Type B pancreatic cell (in vitro differentiated cells): ENCODE data around the gene GPC6. TPM values are rescaled to one million over a fixed set of nuclear protein-coding genes. Genes with fewer than 3 reads are reported as not detected.

Experiments
- DNase-seq: peaks from one replicate; pipeline ENCODE4 v3.0.0; 2021; ENCODE audit warnings: mixed read lengths; ENCODE audit not compliant: unreplicated experiment; ENCODE audit errors: extremely low spot score
- H3K27ac Mint-ChIP-seq: 2 replicates; pipeline ENCODE4 v1.8.0; 2021; ENCODE audit warnings: mild to moderate bottlenecking, mixed read lengths
- H3K27me3 Mint-ChIP-seq: 2 replicates; pipeline ENCODE4 v1.8.0; 2021; ENCODE audit warnings: mixed read lengths
- H3K36me3 Mint-ChIP-seq: 2 replicates; pipeline ENCODE4 v1.8.0; 2021; ENCODE audit warnings: mixed read lengths
- H3K4me1 Mint-ChIP-seq: one replicate; pipeline ENCODE4 v1.8.0; 2021; ENCODE audit warnings: mixed read lengths; ENCODE audit not compliant: unreplicated experiment
- H3K4me3 Mint-ChIP-seq: 2 replicates; pipeline ENCODE4 v1.8.0; 2021; ENCODE audit warnings: mild to moderate bottlenecking, mixed read lengths
- H3K9me3 Mint-ChIP-seq: 2 replicates; pipeline ENCODE4 v1.8.0; 2021; ENCODE audit warnings: mixed read lengths
- total RNA-seq: library from RNA; stranded (reverse); gene quantifications from 2 replicates; pipeline ENCODE4 v1.2.1, GENCODE V29; 2021; ENCODE audit warnings: low replicate concordance
- TF ChIP-seq, protein P1 (sequence below): fragments of 200-600 bp; sonication (generic); conservative IDR thresholded peaks from 2 replicates; pipeline ENCODE4 v1.5.0; 2021; ENCODE audit warnings: antibody characterized with exemption, mild to moderate bottlenecking

Gene GPC6
- total RNA-seq, 1 donor from 2014 or later: 30.5 TPM

DNA sequence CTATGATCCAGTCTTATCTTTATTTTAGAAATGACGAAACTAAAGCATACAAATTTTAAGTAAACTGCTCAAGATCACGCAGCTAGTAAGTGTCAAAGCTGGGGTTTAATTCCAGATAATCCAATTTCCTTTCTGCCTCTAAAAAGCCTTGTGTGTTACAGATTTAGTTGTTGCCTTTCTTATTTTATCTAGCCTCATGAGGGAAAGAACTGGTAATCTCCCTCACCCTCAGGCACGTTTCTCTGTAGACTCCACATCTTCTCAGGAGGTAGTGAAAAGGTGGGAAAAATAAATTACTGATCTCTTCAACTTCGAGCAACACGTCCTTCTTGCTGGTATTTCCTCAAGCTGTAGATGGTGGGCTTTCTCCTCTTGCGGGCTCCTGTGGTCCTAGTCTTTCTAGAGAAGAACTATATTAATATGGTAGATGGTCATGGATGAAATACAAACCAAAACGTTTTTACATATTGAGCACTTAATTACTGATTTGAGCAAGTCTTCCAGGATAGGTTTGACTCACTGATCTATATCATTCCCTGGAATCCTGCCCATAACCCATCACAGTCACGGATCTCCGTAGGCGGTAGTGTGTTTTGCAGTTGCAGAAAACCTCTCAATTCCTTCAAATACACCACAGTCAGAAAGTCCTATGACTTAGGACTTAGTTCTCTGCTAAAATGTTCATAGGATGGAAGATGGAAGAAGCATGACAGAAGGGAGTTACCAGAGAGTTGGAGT, 733.4 kb downstream of the GPC6 start:
- Mint-ChIP-seq H3K27ac (no peak overlapping the region), H3K9me3 (peaks cover 13% of the 10 kb centered on the region), H3K4me3 (no peak overlapping the region), H3K36me3 (no peaks in the 10 kb centered on the region), H3K4me1 (peaks cover 18% of the 10 kb centered on the region), H3K27me3 (no peaks in the 10 kb centered on the region)
- no peak for DNase-seq
- TF ChIP-seq, protein P1, sequence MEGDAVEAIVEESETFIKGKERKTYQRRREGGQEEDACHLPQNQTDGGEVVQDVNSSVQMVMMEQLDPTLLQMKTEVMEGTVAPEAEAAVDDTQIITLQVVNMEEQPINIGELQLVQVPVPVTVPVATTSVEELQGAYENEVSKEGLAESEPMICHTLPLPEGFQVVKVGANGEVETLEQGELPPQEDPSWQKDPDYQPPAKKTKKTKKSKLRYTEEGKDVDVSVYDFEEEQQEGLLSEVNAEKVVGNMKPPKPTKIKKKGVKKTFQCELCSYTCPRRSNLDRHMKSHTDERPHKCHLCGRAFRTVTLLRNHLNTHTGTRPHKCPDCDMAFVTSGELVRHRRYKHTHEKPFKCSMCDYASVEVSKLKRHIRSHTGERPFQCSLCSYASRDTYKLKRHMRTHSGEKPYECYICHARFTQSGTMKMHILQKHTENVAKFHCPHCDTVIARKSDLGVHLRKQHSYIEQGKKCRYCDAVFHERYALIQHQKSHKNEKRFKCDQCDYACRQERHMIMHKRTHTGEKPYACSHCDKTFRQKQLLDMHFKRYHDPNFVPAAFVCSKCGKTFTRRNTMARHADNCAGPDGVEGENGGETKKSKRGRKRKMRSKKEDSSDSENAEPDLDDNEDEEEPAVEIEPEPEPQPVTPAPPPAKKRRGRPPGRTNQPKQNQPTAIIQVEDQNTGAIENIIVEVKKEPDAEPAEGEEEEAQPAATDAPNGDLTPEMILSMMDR: no peak

DNA sequence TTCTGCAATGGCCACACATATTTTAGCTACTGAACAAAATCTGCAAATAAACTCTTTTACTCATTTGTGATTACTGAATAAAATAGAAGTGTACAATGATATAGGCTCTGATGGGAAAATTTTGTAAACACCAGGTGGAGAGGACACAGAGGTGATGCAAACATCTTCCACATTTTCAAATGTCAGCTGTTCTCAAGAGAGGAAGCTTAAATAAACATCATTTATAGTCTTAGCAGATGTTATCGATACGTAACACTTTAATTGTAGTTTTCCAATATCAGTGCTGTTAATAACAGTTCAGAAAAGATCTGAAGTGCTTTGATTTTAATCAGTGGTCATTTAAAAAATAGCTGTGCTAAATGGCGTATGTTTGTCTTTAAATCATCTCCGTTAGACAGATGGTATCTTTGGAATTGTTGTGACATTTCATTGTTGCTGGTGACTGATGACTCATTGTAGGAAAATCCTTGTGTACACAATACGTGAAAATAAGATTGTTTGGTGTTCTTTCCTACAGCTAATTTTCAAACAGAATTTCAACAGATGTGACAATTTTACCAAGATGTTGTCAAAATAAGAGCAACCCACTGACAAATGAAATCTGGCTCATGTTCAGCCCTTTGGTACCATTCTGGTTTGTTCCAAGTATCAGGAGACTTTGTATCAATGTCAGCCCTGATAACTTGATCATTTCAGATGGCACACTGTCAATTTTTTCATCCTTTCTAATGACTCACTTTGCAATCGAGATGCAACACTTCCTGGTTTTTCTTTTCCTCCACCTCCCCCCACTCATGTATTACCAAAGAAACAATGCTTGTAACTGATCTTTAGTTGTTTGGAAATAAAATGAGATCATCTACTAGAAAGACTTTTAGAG, 736.9 kb downstream of the GPC6 start:
- Mint-ChIP-seq H3K9me3 (peaks cover 8% of the 10 kb centered on the region), H3K27ac (no peak overlapping the region), H3K4me3 (no peak overlapping the region), H3K27me3 (no peaks in the 10 kb centered on the region), H3K4me1 (peaks cover 10% of the 10 kb centered on the region), H3K36me3 (peaks cover 3% of the 10 kb centered on the region)
- TF ChIP-seq, protein P1: no peak
- no peak for DNase-seq

DNA sequence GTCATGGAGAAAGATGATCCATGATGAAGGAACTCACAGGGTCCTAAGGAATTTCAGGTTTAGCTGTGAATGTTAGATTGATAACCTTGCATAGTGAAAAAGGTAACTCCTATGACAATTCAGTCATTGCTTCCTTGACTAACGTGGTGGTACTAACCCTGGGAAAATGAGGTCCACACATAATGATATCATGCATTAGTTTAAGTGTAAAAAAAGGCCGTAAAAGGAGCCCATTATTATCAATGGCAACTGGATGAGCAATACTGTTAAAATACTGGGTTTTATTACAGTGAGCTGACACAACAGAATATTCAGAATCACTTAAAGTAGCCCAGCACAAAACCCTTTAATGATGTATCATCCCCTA, 737.5 kb downstream of the GPC6 start:
- Mint-ChIP-seq H3K4me3 (no peak overlapping the region), H3K27ac (no peak overlapping the region), H3K9me3 (peaks cover 8% of the 10 kb centered on the region), H3K4me1 (peaks cover 10% of the 10 kb centered on the region), H3K27me3 (no peaks in the 10 kb centered on the region), H3K36me3 (peaks cover 3% of the 10 kb centered on the region)
- TF ChIP-seq, protein P1: no peak
- no peak for DNase-seq

DNA sequence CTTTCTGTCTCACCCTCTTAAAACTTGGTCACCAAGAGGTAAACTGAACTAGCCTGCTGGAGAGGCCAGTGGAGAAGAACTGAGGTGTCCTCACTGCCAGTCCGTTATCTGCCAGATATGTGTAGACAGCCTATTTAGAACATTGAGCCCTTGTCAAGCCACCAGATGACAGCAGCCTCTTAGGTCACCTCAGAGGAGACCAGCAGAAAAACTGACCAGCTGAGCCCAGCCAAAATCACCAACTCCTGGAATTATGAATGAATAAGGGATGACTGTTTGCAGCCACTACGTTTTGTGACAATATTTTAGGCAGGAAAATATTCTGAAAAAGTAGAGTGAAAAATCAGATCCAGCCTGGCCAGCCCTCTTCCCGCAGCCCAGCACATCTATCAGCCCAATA, 739.0 kb downstream of the GPC6 start:
- no peak for DNase-seq
- H3K27me3 Mint-ChIP-seq: no peaks in the 10 kb centered on the region
- peaks cover 10% of the 10 kb centered on the region for H3K4me1 Mint-ChIP-seq

DNA sequence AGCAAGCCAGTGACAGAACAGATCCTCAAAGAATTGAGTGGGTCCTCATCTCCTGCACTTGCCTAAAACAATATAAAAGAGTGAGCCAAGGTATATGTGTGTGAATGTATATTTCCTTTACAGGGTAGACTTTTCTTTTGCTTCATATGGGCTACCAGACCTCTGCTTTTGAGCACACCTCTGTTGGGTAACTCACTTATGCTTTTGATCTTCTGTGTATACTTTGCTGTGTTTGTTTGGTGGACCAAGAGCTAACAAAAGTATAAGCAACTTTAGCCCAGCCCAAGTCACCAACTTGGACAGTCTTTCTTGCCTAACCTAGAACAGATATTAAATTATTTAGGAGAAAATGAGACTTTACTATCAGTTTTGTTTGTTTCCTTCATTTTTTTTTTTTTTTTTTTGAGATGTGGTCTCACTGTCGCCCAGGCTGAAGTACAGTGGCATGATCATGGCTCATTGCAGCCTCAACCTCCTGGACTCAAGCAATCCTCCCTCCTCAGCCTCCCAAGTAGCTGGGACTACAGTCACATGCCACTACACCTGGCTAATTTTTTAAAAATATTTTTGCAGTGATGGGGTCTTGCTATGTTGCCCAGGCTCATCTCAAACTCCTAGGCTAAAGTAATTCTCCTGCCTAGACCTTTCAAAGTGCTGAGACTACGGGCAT, 739.8 kb downstream of the GPC6 start:
- H3K27ac Mint-ChIP-seq: no peak overlapping the region
- H3K27me3 Mint-ChIP-seq: no peaks in the 10 kb centered on the region
- H3K36me3 Mint-ChIP-seq: peaks cover 3% of the 10 kb centered on the region
- DNase-seq: no peak
- TF ChIP-seq, protein P1: no peak
- peaks cover 11% of the 10 kb centered on the region for H3K4me1 Mint-ChIP-seq
- H3K4me3 Mint-ChIP-seq: no peak overlapping the region
- H3K9me3 Mint-ChIP-seq: no peaks in the 10 kb centered on the region

More for the DNA sequence above, 739.0 kb downstream of the GPC6 start:
- H3K4me3 Mint-ChIP-seq: no peak overlapping the region
- H3K27ac Mint-ChIP-seq: no peak overlapping the region
- peaks cover 3% of the 10 kb centered on the region for H3K36me3 Mint-ChIP-seq
- TF ChIP-seq, protein P1: no peak
- H3K9me3 Mint-ChIP-seq: no peaks in the 10 kb centered on the region
